OCI-LY7 (cell line): Measurements from ENCODE around the gene DACT2. TPM values are rescaled to one million over a fixed set of nuclear protein-coding genes. Genes with fewer than 3 reads are reported as not detected.
"Not testable (repeated sequence)": the region's sequence is repeated elsewhere in the genome, so short reads cannot be mapped to it uniquely, and the experiment has no call there.

Source experiments
- BruUV-seq: library from RNA; stranded (reverse); fragments of 400-500 nt; replicated peaks from 2 replicates; lab custom pipeline; 2021; lab: Mats Ljungman, UMichigan
- CTCF ChIA-PET: fragments of 300-600 bp; sonication (Branson Sonifier 250); formaldehyde crosslinking; loops from one replicate; lab custom pipeline; 2022; ENCODE audit warnings: antibody characterized with exemption; ENCODE audit not compliant: unreplicated experiment; lab: Charles Lee
- POLR2A ChIA-PET: fragments of 300-600 bp; sonication (Branson Sonifier 250); formaldehyde crosslinking; loops from one replicate; lab custom pipeline; 2022; ENCODE audit warnings: antibody characterized with exemption; lab: Charles Lee
- DNase-seq: peaks from one replicate; pipeline ENCODE4 v3.0.0-alpha.2; 2015; ENCODE audit warnings: low spot score
- H2AFZ ChIP-seq: fragments of 200-600 bp; sonication (generic), shearing (Covaris generic); 2 replicates; pipeline ENCODE4 v1.6.1; 2014; ENCODE audit warnings: mild to moderate bottlenecking, antibody characterized with exemption, low read length, moderate library complexity
- H3K27ac ChIP-seq: fragments of 200-600 bp; sonication (generic); 2 replicates; pipeline ENCODE4 v1.5.1; 2014; ENCODE audit warnings: mixed run types, low read depth, mild to moderate bottlenecking, moderate library complexity, low read length, inconsistent platforms; ENCODE audit not compliant: poor library complexity, severe bottlenecking
- H3K36me3 ChIP-seq: fragments of 200-600 bp; sonication (generic); 2 replicates; pipeline ENCODE4 v1.6.1; 2014; ENCODE audit warnings: mild to moderate bottlenecking, antibody characterized with exemption, low read length, moderate library complexity, mixed read lengths; ENCODE audit not compliant: insufficient read depth
- H3K4me1 ChIP-seq: fragments of 200-600 bp; sonication (generic); 2 replicates; pipeline ENCODE4 v1.5.1; 2014; ENCODE audit warnings: mild to moderate bottlenecking, low read length; ENCODE audit not compliant: insufficient read depth, poor library complexity, severe bottlenecking
- H3K4me2 ChIP-seq: fragments of 200-600 bp; sonication (generic); 2 replicates; pipeline ENCODE4 v1.6.1; 2014; ENCODE audit warnings: mild to moderate bottlenecking, low read length
- H3K4me3 ChIP-seq: fragments of 200-600 bp; sonication (generic); 2 replicates; pipeline ENCODE4 v1.5.1; 2014; ENCODE audit warnings: mild to moderate bottlenecking, low read depth, low read length; ENCODE audit not compliant: poor library complexity, severe bottlenecking
- H3K79me2 ChIP-seq: fragments of 200-600 bp; sonication (generic); 2 replicates; pipeline ENCODE4 v1.6.1; 2016; ENCODE audit warnings: low read depth, mild to moderate bottlenecking, low read length, moderate library complexity, mixed read lengths; ENCODE audit not compliant: insufficient read depth
- H3K9me2 ChIP-seq: fragments of 200-600 bp; sonication (generic); 2 replicates; pipeline ENCODE4 v1.6.1; 2016; ENCODE audit warnings: mild to moderate bottlenecking, low read length, mixed read lengths; ENCODE audit not compliant: insufficient read depth
- H3K9me3 ChIP-seq: fragments of 200-600 bp; sonication (generic); 2 replicates; pipeline ENCODE4 v1.6.1; 2014; ENCODE audit warnings: mild to moderate bottlenecking, mixed run types, low read length, mixed read lengths
- H4K20me1 ChIP-seq: fragments of 200-600 bp; sonication (generic); 2 replicates; pipeline ENCODE4 v1.6.1; 2014; ENCODE audit warnings: mild to moderate bottlenecking, antibody characterized with exemption, low read length, moderate library complexity, mixed read lengths; ENCODE audit not compliant: insufficient read depth
- EZH2phosphoT487 ChIP-seq: fragments of 200-600 bp; sonication (generic); IDR thresholded peaks from 2 replicates; pipeline ENCODE4 v1.6.1; 2018; ENCODE audit warnings: low read depth, borderline replicate concordance, mild to moderate bottlenecking, mixed run types, antibody characterized with exemption, low read length, moderate library complexity, mixed read lengths
- intact Hi-C: fragments of 100-400 bp; cut with micrococcal nuclease; formaldehyde crosslinking; loops from one replicate; pipeline ENCODE4 v1.10.0; 2022; ENCODE audit not compliant: unreplicated experiment
- total RNA-seq, 2 experiments: library from RNA; depleted of rRNA in 1 of 2; stranded (reverse); fragments of >200 nt in 1 of 2; shearing (Covaris generic) in 1 of 2; gene quantifications; 2 replicates each; pipeline ENCODE4 v1.2.3, GENCODE V29; 2014 to 2022
- TF ChIP-seq, protein P1 (sequence below): fragments of 200-600 bp; sonication (generic); conservative IDR thresholded peaks from 2 replicates; pipeline ENCODE4 v1.5.1; 2014; ENCODE audit warnings: mild to moderate bottlenecking, antibody characterized with exemption, low read length, moderate library complexity, mixed read lengths

The DACT2 gene
- total RNA-seq, 2 experiments from 2014 or later = not detected

DNA sequence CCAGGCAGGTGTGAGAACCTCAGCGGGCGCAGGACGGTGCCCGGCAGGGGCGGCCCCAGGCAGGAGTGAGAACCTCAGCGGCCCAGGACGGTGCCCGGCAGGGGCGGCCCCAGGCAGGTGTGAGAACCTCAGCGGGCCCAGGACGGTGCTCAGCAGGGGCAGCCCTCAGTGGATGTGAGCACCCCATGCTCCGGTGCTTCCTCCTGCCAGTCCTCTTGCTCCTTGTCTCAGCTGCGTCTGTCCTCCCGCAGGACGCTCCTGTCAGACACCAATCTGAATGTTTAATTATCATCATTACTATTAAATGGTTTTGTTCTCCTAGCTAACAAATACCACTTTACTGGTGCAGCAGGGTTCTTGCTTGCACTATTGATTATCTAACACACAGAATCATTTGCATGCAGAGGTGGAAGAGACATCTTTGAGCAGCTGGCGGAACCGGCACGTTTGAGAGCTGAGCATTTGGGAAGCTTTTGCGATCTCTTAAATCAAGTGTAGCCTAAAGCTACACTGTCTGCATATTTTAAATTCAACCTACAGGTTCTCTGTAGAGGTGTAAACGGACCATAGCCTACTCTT is 39.4 kb upstream of the DACT2 start:
- intact Hi-C loops = no loop called here
- Histone ChIP-seq H3K4me2 (no peak overlapping the region), H3K4me3 (no peak overlapping the region), H3K27ac (no peak overlapping the region), H3K9me2 (no peaks in the 10 kb centered on the region), H3K4me1 (no peaks in the 10 kb centered on the region), H2AFZ (no peak overlapping the region), H3K9me3 (no peaks in the 10 kb centered on the region), H3K79me2 (no peaks in the 10 kb centered on the region), H3K36me3 (no peaks in the 10 kb centered on the region), H4K20me1 (no peaks in the 10 kb centered on the region)
- ChIA-PET POLR2A (no interaction called here), CTCF (no interaction called here)
- no peak for TF ChIP-seq EZH2phosphoT487
- TF ChIP-seq, protein P1, sequence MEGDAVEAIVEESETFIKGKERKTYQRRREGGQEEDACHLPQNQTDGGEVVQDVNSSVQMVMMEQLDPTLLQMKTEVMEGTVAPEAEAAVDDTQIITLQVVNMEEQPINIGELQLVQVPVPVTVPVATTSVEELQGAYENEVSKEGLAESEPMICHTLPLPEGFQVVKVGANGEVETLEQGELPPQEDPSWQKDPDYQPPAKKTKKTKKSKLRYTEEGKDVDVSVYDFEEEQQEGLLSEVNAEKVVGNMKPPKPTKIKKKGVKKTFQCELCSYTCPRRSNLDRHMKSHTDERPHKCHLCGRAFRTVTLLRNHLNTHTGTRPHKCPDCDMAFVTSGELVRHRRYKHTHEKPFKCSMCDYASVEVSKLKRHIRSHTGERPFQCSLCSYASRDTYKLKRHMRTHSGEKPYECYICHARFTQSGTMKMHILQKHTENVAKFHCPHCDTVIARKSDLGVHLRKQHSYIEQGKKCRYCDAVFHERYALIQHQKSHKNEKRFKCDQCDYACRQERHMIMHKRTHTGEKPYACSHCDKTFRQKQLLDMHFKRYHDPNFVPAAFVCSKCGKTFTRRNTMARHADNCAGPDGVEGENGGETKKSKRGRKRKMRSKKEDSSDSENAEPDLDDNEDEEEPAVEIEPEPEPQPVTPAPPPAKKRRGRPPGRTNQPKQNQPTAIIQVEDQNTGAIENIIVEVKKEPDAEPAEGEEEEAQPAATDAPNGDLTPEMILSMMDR = no peak
- no peak for DNase-seq
- no TSS peak for BruUV-seq

DNA sequence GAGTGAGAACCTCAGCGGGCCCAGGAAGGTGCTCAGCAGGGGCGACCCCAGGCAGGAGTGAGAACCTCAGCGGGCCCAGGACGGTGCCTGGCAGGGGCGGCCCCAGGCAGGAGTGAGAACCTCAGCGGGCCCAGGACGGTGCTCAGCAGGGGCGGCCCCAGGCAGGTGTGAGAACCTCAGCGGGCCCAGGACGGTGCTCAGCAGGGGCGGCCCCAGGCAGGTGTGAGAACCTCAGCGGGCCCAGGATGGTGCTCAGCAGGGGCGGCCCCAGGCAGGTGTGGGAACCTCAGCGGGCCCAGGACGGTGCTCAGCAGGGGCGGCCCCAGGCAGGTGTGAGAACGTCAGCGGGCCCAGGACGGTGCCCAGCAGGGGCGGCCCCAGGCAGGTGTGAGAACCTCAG is 37.3 kb upstream of the DACT2 start:
- H3K4me2 ChIP-seq, H3K9me2 ChIP-seq, H2AFZ ChIP-seq, CTCF ChIA-PET, H3K9me3 ChIP-seq, H4K20me1 ChIP-seq, DNase-seq, intact Hi-C loops, H3K4me1 ChIP-seq, POLR2A ChIA-PET, H3K79me2 ChIP-seq, H3K4me3 ChIP-seq, H3K36me3 ChIP-seq, H3K27ac ChIP-seq, BruUV-seq: not testable (repeated sequence)

DNA sequence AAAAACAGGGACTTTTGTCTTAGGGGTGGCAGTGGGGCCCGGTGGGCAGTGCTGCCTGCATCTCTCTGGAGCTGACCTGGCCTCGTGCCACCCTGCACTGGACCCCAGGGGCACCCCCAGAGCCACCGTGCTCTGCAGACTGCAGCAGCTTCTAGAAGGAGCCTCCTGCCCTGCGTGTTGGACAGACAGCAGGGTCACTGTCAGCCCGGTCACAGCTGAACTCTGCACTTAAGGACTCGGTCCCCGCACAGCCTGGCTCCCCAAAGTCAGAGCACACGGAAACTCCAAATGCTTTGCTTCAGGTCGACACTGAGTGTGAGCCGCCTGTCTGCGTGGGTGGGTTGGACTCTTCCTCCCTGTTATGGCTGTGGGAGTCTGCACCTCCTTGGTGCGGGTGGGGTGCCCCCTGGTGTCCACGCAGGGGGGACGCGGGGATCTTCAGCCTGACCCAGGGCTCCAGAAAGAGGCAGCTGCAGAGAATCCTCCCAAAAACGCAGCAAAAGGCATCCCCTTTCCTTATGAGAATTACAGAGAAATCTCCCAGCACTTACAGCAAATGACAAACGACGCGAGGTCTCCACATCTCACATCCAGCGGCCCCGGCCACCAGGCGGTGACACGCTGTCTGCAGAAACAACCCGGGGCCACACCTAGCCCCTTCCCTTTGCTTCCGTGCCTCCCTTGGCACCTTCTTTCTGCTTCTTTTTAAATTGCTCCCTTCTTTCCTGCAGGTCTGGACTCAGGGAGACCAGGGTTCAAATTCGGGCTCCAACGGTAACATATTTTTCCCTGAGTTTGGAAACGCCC is 36.3 kb upstream of the DACT2 start:
- CTCF ChIA-PET = no interaction called here
- POLR2A ChIA-PET = no interaction called here
- no peak overlapping the region for H2AFZ ChIP-seq
- no peaks in the 10 kb centered on the region for H3K4me1 ChIP-seq
- intact Hi-C loops = no loop called here
- no peak for DNase-seq
- H3K36me3 ChIP-seq = no peaks in the 10 kb centered on the region
- no peak overlapping the region for H3K4me3 ChIP-seq
- no TSS peak for BruUV-seq
- H3K27ac ChIP-seq = no peak overlapping the region
- H3K9me3 ChIP-seq = no peaks in the 10 kb centered on the region
- H3K9me2 ChIP-seq = no peaks in the 10 kb centered on the region
- H3K4me2 ChIP-seq = no peak overlapping the region
- no peak for TF ChIP-seq EZH2phosphoT487
- TF ChIP-seq, protein P1 = peak; percentile 59
- H3K79me2 ChIP-seq = no peaks in the 10 kb centered on the region
- no peaks in the 10 kb centered on the region for H4K20me1 ChIP-seq
